Loucy (cell line): ENCODE measurements around the gene ARL3.

Experiments used
- EZH2phosphoT487 ChIP-seq: fragments of 200-600 bp; IDR thresholded peaks from 2 replicates; pipeline ENCODE4 v1.6.1; 2018; ENCODE audit warnings: antibody characterized with exemption, mild to moderate bottlenecking, moderate library complexity, borderline replicate concordance
- TF ChIP-seq, protein P1 (sequence below): fragments of 200-600 bp; sonication (generic); conservative IDR thresholded peaks from 2 replicates; pipeline ENCODE4 v1.5.1; 2014; ENCODE audit warnings: mild to moderate bottlenecking, antibody characterized with exemption, low read length

DNA sequence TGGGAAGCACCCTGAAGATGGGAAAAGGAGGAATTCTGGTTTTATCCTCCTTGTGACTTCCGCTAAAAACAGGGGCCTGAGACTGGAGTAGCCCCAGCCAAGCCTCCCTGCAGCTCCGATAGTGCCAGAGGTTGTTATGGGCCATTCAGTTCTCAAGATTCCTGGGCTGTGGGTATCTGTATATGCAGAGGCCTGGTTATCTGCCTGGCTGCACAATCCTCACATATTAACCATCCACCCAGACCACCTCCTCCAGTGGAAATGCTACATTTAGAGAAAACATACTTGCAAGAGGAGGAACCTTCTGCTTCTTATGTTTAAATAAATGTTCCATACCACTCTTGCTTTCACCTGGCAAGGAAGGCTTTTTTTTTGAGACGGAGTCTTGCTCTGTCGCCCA, 34.6 kb downstream of the ARL3 start:
- TF ChIP-seq, protein P1, sequence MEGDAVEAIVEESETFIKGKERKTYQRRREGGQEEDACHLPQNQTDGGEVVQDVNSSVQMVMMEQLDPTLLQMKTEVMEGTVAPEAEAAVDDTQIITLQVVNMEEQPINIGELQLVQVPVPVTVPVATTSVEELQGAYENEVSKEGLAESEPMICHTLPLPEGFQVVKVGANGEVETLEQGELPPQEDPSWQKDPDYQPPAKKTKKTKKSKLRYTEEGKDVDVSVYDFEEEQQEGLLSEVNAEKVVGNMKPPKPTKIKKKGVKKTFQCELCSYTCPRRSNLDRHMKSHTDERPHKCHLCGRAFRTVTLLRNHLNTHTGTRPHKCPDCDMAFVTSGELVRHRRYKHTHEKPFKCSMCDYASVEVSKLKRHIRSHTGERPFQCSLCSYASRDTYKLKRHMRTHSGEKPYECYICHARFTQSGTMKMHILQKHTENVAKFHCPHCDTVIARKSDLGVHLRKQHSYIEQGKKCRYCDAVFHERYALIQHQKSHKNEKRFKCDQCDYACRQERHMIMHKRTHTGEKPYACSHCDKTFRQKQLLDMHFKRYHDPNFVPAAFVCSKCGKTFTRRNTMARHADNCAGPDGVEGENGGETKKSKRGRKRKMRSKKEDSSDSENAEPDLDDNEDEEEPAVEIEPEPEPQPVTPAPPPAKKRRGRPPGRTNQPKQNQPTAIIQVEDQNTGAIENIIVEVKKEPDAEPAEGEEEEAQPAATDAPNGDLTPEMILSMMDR: no peak
- no peak for TF ChIP-seq EZH2phosphoT487
